BJ (cell line): ENCODE measurements around the gene METAP1D. TPM values are rescaled to one million over a fixed set of nuclear protein-coding genes. Genes with fewer than 3 reads are reported as not detected.

Experiments used
- CTCF ChIA-PET: fragments of 350-600 bp; formaldehyde crosslinking; extraction: SDS; loops from one replicate; lab custom pipeline; 2021; ENCODE audit warnings: antibody characterized with exemption, inconsistent platforms; lab: Yijun Ruan, JAX
- POLR2A ChIA-PET: fragments of 300-600 bp; sonication (Branson Sonifier 250); formaldehyde crosslinking; extraction: SDS; loops from one replicate; lab custom pipeline; 2021; ENCODE audit warnings: antibody characterized with exemption; lab: Charles Lee
- DNase-seq: peaks from one replicate; pipeline ENCODE4 v3.0.0-alpha.2; 2011; ENCODE audit warnings: low read depth
- H3K27me3 ChIP-seq: 2 replicates; pipeline ENCODE4 v1.6.0; 2011; ENCODE audit warnings: low read length; ENCODE audit not compliant: control insufficient read depth, insufficient read depth
- H3K36me3 ChIP-seq: 2 replicates; pipeline ENCODE4 v1.5.1; 2011; ENCODE audit warnings: low read length; ENCODE audit not compliant: control insufficient read depth, insufficient read depth
- H3K4me3 ChIP-seq: 2 replicates; pipeline ENCODE4 v1.5.1; 2011; ENCODE audit warnings: low read depth, mild to moderate bottlenecking, control low read depth, low read length
- CTCF ChIP-seq: IDR thresholded peaks from 2 replicates; pipeline ENCODE4 v1.5.1; 2011; ENCODE audit warnings: low read depth, mild to moderate bottlenecking, control low read depth, inconsistent platforms, low read length, moderate library complexity; ENCODE audit not compliant: insufficient read depth
- polyA plus RNA-seq: library from polyadenylated mRNA; depleted of rRNA; stranded (reverse); fragments of >200 nt; gene quantifications from 2 replicates; pipeline ENCODE4 v1.2.3, GENCODE V29; 2011

The METAP1D gene
- polyA plus RNA-seq, 1 experiment, result 4.8 TPM

DNA sequence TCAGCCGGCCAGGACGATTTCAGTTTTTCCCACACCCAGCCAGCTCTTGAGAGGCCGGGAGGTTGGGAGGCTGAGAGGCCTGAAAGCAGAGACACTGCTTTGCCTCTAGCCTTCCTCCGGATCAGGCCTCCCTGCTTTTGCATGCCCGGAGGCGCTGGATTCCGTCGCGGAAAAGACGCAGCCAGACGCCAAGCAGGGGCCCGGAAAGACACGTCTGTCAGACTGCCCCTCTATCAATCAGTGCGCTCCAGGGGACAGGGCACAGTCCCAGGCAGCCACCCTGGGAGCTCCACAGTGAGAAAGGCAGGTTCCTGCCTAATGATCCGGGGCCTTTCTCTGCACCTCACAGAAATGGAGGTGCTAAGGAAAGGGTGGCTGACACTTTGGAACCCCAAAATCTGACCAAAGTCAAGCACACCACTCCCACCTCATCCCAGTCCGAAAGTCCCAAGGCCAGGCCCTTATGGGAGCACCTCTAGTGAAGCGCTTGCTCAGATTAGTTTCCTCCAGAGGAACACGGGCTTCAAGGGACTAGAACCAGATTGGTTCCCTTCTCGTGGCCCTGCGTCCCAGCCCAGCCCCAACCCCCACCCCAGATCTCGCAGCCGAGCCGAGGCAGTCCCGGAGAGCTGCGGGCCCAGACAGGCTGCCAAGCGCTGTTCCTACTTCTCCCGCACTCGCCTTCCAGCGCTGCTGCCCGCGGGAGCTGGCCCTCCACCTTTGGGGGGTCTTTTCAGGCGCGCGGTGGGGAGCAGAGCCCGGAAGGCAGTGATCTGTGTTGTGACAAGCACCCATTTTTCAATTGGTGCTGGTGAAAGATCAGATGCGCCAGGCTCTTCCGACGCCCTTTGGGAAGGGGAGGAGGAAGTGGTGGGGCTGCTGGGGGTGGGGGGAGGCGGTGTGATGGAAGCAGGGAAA, 90.5 kb downstream of the METAP1D start:
- no peak overlapping the region for H3K4me3 ChIP-seq
- no peak for DNase-seq
- TF ChIP-seq CTCF, result no peak
- ChIA-PET CTCF (interaction anchor here (0.8 kb wide), 1 partner anchor 8 kb away, joined by 3 read pairs; no protein-coding TSS in a partner anchor), POLR2A (no interaction called here)
- peaks cover 51% of the 10 kb centered on the region for H3K27me3 ChIP-seq
- no peaks in the 10 kb centered on the region for H3K36me3 ChIP-seq

DNA sequence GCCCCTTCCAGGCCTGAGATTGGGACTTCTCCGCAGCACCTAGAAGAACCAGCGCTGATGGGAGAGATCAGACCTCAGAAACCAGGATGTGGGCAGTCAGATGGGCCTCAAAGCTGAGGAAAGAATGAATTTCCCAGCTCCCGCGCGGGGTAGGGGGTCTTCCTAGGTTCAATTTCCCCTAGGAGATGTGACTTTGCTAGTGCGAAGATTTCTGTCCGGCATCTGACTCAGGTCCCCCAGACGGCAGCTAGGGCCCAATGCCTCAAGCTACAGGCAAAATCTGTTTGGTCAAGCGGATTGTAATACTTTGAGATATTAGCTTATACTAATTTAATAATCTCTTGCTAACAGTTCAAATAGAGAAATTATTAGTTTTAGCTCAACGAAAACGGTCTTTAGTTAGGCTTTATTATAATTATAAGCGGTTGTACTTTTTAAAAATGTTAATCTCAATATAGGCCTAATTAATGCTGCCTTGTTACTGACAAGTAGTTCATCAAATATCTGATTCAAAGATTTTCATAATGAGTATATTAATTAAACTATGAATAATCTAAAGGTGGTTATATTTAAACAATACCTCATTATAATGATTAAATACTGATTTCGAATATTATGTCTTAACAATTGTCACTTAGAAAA, 91.4 kb downstream of the METAP1D start:
- DNase-seq, result no peak
- H3K27me3 ChIP-seq, result peaks cover 51% of the 10 kb centered on the region
- no peak overlapping the region for H3K4me3 ChIP-seq
- POLR2A ChIA-PET, result interaction anchor here (0.6 kb wide), 1 partner anchor 272 kb away, joined by 3 read pairs; no protein-coding TSS in a partner anchor
- no peaks in the 10 kb centered on the region for H3K36me3 ChIP-seq
- TF ChIP-seq CTCF, result no peak
- CTCF ChIA-PET, result interaction anchor here (0.6 to 0.8 kb wide), 2 partner anchors 8 to 85 kb away, joined by 3 read pairs; no protein-coding TSS in a partner anchor

- no peak for TF ChIP-seq CTCF
- POLR2A ChIA-PET, result interaction anchor here (0.6 kb wide), 1 partner anchor 273 kb away, joined by 3 read pairs; no protein-coding TSS in a partner anchor
- Histone ChIP-seq H3K27me3 (peaks cover 45% of the 10 kb centered on the region), H3K36me3 (no peaks in the 10 kb centered on the region), H3K4me3 (no peak overlapping the region)
- DNase-seq, result no peak
- CTCF ChIA-PET, result interaction anchor here (1.4 kb wide), 1 partner anchor 15 kb away, joined by 3 read pairs; no protein-coding TSS in a partner anchor
These were observed 92.2 kb downstream of the METAP1D start for GRCh38 chr2:172091761-172092566.

DNA sequence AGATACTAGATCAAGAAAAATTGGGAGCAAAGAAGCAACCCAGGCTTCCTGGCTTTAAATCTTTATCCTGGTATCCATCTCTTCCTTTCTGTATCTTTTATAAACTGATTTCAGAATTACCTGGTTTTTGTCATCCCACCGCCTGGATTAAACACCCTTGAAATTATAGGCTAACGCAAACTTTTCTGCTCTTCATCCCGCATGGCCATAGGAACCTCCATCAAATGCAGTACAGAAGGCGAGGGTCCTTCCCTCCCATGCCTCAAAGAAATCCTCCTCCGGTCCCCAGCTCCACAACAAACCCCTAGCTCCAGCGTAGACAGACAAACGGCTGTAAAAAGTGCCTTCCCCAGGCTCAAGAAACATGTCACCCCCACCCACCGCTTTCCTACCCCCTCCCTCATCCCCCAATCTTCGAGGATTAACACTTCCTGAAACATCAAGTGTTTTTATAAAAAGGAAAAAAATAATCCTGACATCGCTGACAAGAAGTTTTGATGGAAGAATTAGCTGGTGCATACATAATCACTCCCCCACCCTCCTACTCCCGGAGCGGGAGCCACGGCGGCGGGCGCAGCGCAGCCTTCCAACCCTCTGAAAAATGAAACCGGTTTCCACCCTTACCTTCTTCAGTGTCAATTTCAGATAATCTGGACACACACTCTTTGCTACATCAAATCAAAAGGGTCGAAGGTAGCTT, 93.1 kb downstream of the METAP1D start:
- ChIA-PET POLR2A (no interaction called here), CTCF (interaction anchor here (1.4 kb wide), 1 partner anchor 14 kb away, joined by 3 read pairs; no protein-coding TSS in a partner anchor)
- no peak for DNase-seq
- TF ChIP-seq CTCF, result no peak
- no peaks in the 10 kb centered on the region for H3K36me3 ChIP-seq
- H3K4me3 ChIP-seq, result no peak overlapping the region
- H3K27me3 ChIP-seq, result peaks cover 37% of the 10 kb centered on the region
